SK-N-SH (cell line): ENCODE results near the gene ARHGDIB. TPM values are rescaled to one million over a fixed set of nuclear protein-coding genes. Genes with fewer than 3 reads are reported as not detected.

Experiments used
- CTCF ChIA-PET: fragments of 300-600, 350-600 bp; formaldehyde crosslinking; extraction: SDS; loops from one replicate; lab custom pipeline; 2021; lab: Yijun Ruan, JAX
- POLR2A ChIA-PET: fragments of 350-600 bp; sonication (Branson Sonifier 250); formaldehyde crosslinking; extraction: SDS; loops from one replicate; lab custom pipeline; 2020; ENCODE audit warnings: antibody characterized with exemption, inconsistent platforms; lab: Yijun Ruan, JAX
- DNase-seq: peaks from one replicate; pipeline ENCODE4 v3.0.0; 2012
- H2AFZ ChIP-seq: fragments of 200-600 bp; sonication (generic); 2 replicates; pipeline ENCODE4 v1.8.1; 2016; ENCODE audit warnings: antibody characterized with exemption, mild to moderate bottlenecking, low read depth
- H3F3A ChIP-seq: fragments of 200-600 bp; sonication (generic); replicated peaks from 2 replicates; pipeline ENCODE3; 2016; ENCODE audit warnings: antibody characterized with exemption, mild to moderate bottlenecking; ENCODE audit not compliant: insufficient read depth
- H3K27ac ChIP-seq, 2 experiments: fragments of 200-500 bp in 1 of 2; fragments of 200-600 bp in 1 of 2; sonication (Bioruptor generic) in 1 of 2; sonication (generic), shearing (Covaris generic) in 1 of 2; 2 replicates each; pipeline versions ENCODE4 v1.5.1 to v1.6.1; 2014 to 2016; ENCODE audit warnings: low read depth in 2 of 2, inconsistent platforms in 1 of 2, low read length in 1 of 2, mild to moderate bottlenecking in 1 of 2, mixed read lengths in 1 of 2
- H3K27me3 ChIP-seq: fragments of 200-600 bp; sonication (generic), shearing (Covaris generic); 2 replicates; pipeline ENCODE4 v1.6.1; 2016; ENCODE audit warnings: mixed run types; ENCODE audit not compliant: insufficient read depth
- H3K36me3 ChIP-seq, 2 experiments: fragments of 200-500 bp in 1 of 2; fragments of 200-600 bp in 1 of 2; sonication (Bioruptor generic) in 1 of 2; sonication (generic) in 1 of 2; replicated peaks in 1 of 2; 2 replicates each; pipeline versions ENCODE3 to v1.5.1; 2014 to 2016; ENCODE audit warnings: low read length in 1 of 2, mild to moderate bottlenecking in 1 of 2; ENCODE audit not compliant: insufficient read depth in 2 of 2, control insufficient read depth in 1 of 2
- H3K4me1 ChIP-seq, 2 experiments: fragments of 200-500 bp in 1 of 2; fragments of 200-600 bp in 1 of 2; sonication (Bioruptor generic) in 1 of 2; sonication (generic), shearing (Covaris generic) in 1 of 2; 2 replicates each; pipeline versions ENCODE4 v1.5.1 to v1.6.1; 2014 to 2016; ENCODE audit warnings: low read depth in 1 of 2, low read length in 1 of 2, mixed run types in 1 of 2; ENCODE audit not compliant: insufficient read depth in 2 of 2, control insufficient read depth in 1 of 2
- H3K4me2 ChIP-seq: fragments of 200-600 bp; sonication (generic), shearing (Covaris generic); 2 replicates; pipeline ENCODE4 v1.6.1; 2017; ENCODE audit warnings: mixed run types
- H3K4me3 ChIP-seq, 2 experiments: fragments of 200-500 bp in 1 of 2; fragments of 200-600 bp in 1 of 2; sonication (Bioruptor generic) in 1 of 2; sonication (generic), shearing (Covaris generic) in 1 of 2; 2 replicates each; pipeline versions ENCODE4 v1.5.1 to v1.8.1; 2014 to 2016; ENCODE audit warnings: low read depth in 2 of 2, inconsistent platforms in 1 of 2, low read length in 1 of 2, mild to moderate bottlenecking in 1 of 2, mixed read lengths in 1 of 2, moderate library complexity in 1 of 2
- H3K79me2 ChIP-seq: fragments of 200-600 bp; sonication (generic); 2 replicates; pipeline ENCODE4 v1.8.1; 2017; ENCODE audit warnings: mild to moderate bottlenecking; ENCODE audit not compliant: insufficient read depth
- H3K9ac ChIP-seq: fragments of 200-600 bp; sonication (generic); 2 replicates; pipeline ENCODE4 v1.6.1; 2017; ENCODE audit warnings: mixed run types
- H3K9me2 ChIP-seq: fragments of 200-600 bp; sonication (generic); 2 replicates; pipeline ENCODE4 v1.6.1; 2017; ENCODE audit warnings: mixed run types
- H3K9me3 ChIP-seq: fragments of 200-600 bp; sonication (generic); 2 replicates; pipeline ENCODE4 v1.6.1; 2017; ENCODE audit warnings: mixed run types, mild to moderate bottlenecking, moderate library complexity
- H4K20me1 ChIP-seq: fragments of 200-600 bp; sonication (generic); 2 replicates; pipeline ENCODE4 v1.6.1; 2017; ENCODE audit warnings: mild to moderate bottlenecking, mixed run types; ENCODE audit not compliant: insufficient read depth
- CHD2 ChIP-seq: fragments of 150-350 bp; IDR thresholded peaks from 2 replicates; pipeline ENCODE4 v1.6.1; 2018; ENCODE audit warnings: low read length; ENCODE audit not compliant: partially characterized antibody
- ELF1 ChIP-seq: IDR thresholded peaks from 2 replicates; pipeline ENCODE4 v1.4.0; 2012
- EP300 ChIP-seq, 2 experiments: IDR thresholded peaks; 2 replicates each; pipeline versions ENCODE4 v1.4.0 to v1.6.1; 2012; ENCODE audit warnings: borderline replicate concordance in 1 of 2, low read depth in 1 of 2, low read length in 1 of 2
- FOSL2 ChIP-seq: IDR thresholded peaks from 2 replicates; pipeline ENCODE4 v1.4.0; 2012; ENCODE audit warnings: low read depth, mild to moderate bottlenecking, moderate library complexity, borderline replicate concordance
- FOXJ3 ChIP-seq: sonication (generic); formaldehyde crosslinking; IDR thresholded peaks from 2 replicates; pipeline ENCODE4 v1.5.1; 2020; ENCODE audit warnings: mild to moderate bottlenecking, missing genetic modification reagents
- FOXM1 ChIP-seq: IDR thresholded peaks from 2 replicates; pipeline ENCODE4 v1.4.0; 2012; ENCODE audit warnings: low read depth, mild to moderate bottlenecking
- GATA2 ChIP-seq: sonication (generic); formaldehyde crosslinking; IDR thresholded peaks from 2 replicates; pipeline ENCODE4 v1.5.0; 2020; ENCODE audit warnings: mild to moderate bottlenecking, missing genetic modification reagents
- IRF3 ChIP-seq: fragments of 150-350 bp; IDR thresholded peaks from 2 replicates; pipeline ENCODE4 v1.6.1; 2016; ENCODE audit warnings: mild to moderate bottlenecking, low read depth, low read length
- JUND ChIP-seq: IDR thresholded peaks from 2 replicates; pipeline ENCODE4 v1.4.0; 2012
- MXI1 ChIP-seq: IDR thresholded peaks from 2 replicates; pipeline ENCODE4 v1.6.1; 2012; ENCODE audit warnings: mild to moderate bottlenecking, low read depth, low read length, improper control_type of control experiment
- NFIC ChIP-seq: IDR thresholded peaks from 2 replicates; pipeline ENCODE4 v1.4.0; 2012; ENCODE audit warnings: borderline replicate concordance
- PBX3 ChIP-seq: IDR thresholded peaks from 2 replicates; pipeline ENCODE4; 2012
- POLR2AphosphoS5 ChIP-seq: IDR thresholded peaks from 2 replicates; pipeline ENCODE4 v1.6.1; 2012; ENCODE audit warnings: low read depth, low read length
- TEAD4 ChIP-seq: IDR thresholded peaks from 2 replicates; pipeline ENCODE4 v1.4.0; 2012; ENCODE audit warnings: mild to moderate bottlenecking, borderline replicate concordance; ENCODE audit not compliant: insufficient read depth
- USF1 ChIP-seq: IDR thresholded peaks from 2 replicates; pipeline ENCODE4 v1.4.0; 2012; ENCODE audit warnings: low read depth, borderline replicate concordance
- USF2 ChIP-seq: fragments of 150-350 bp; IDR thresholded peaks from 2 replicates; pipeline ENCODE4 v1.6.1; 2017; ENCODE audit warnings: antibody characterized with exemption, low read length, low read depth, borderline replicate concordance
- YY1 ChIP-seq: IDR thresholded peaks from 2 replicates; pipeline ENCODE4 v1.4.0; 2012; ENCODE audit warnings: low read depth, mild to moderate bottlenecking
- WGBS: methylation state at CpG from one replicate; pipeline ENCODE4 v1.1.6; 2017; ENCODE audit warnings: low lambda C conversion rate; 5-methylcytosine and 5-hydroxymethylcytosine counted together
- polyA plus RNA-seq, 3 experiments: library from polyadenylated mRNA; depleted of rRNA; stranded (reverse); fragments of >200 nt; gene quantifications; 2 replicates each; pipeline ENCODE4 v1.2.3, GENCODE V29; 2012

ARHGDIB gene
- polyA plus RNA-seq, 1 of the 3 experiments (the other 2 are of a cell fraction): 362 TPM

- TF ChIP-seq PBX3 (0 out of 2 replicates have a peak, but pooled peaks have one; percentile 24), FOXM1 (no peak), POLR2AphosphoS5 (no peak), IRF3 (no peak), NFIC (peak; percentile 17; the same call in 1 of the 2 replicates), FOSL2 (peak; percentile 25; the same call in 1 of the 2 replicates)
Measured at GRCh38 chr12:14958361-14959125, 2.9 kb downstream of the ARHGDIB start (continued).

GRCh38 chr12:14957551-14958168, 3.7 kb downstream of the ARHGDIB start:
- peak overlapping the region; percentile 82 for H3K4me2 ChIP-seq
- CTCF ChIA-PET: interaction anchor here (2.1 kb wide), 1 partner anchor 38 kb away, joined by 5 read pairs; no protein-coding TSS in a partner anchor
- H4K20me1 ChIP-seq: no peaks in the 10 kb centered on the region
- no peak for DNase-seq
- H3K9me3 ChIP-seq: no peaks in the 10 kb centered on the region
- H3K9me2 ChIP-seq: no peaks in the 10 kb centered on the region
- H3K4me3 ChIP-seq: peak overlapping the region in 1 of 2 experiments; percentile 0; a peak in 1 of 4 replicates
- H3K79me2 ChIP-seq: peaks cover 86% of the 10 kb centered on the region
- H3K27ac ChIP-seq: peak overlapping the region in 1 of 2 experiments; percentile 94; a peak in 3 of 4 replicates
- WGBS: 48% methylated on average over 5 of the region's 5 CpGs
- TF ChIP-seq FOXM1 (no peak), FOSL2 (no peak), EP300 (IDR thresholded peaks at IDR 0.05; ENCODE audit: borderline replicate concordance in 1 of 2, low read depth in 1 of 2, low read length in 1 of 2) (no peak), MXI1 (no peak), USF1 (no peak), GATA2 (CRISPR knock-in tag) (no peak), USF2 (no peak), CHD2 (no peak), YY1 (no peak), FOXJ3 (no peak), ELF1 (no peak), JUND (no peak), TEAD4 (no peak)
- TF ChIP-seq, all 33 proteins: peak for 0
- Histone ChIP-seq H3K9ac (peak overlapping the region; percentile 45), H3F3A (peaks cover 45% of the 10 kb centered on the region), H3K36me3 (no peaks in the 10 kb centered on the region), H3K27me3 (no peaks in the 10 kb centered on the region), H2AFZ (no peak overlapping the region), H3K4me1 (peaks cover 8 to 51% of the 10 kb centered on the region in 2 experiments)
- POLR2A ChIA-PET: no interaction called here
